GM18499 (cell line): ENCODE data around the gene ILDR2.
"Not testable (repeated sequence)": the region's sequence is repeated elsewhere in the genome, so short reads cannot be mapped to it uniquely, and the experiment has no call there.

Experiments used
- ATAC-seq: cut with Tn5 transposase; IDR thresholded peaks from one replicate; pipeline ENCODE4 v1.9.1; 2021; ENCODE audit warnings: moderate number of reproducible peaks; ENCODE audit not compliant: insufficient read depth, unreplicated experiment

ILDR2 gene

DNA sequence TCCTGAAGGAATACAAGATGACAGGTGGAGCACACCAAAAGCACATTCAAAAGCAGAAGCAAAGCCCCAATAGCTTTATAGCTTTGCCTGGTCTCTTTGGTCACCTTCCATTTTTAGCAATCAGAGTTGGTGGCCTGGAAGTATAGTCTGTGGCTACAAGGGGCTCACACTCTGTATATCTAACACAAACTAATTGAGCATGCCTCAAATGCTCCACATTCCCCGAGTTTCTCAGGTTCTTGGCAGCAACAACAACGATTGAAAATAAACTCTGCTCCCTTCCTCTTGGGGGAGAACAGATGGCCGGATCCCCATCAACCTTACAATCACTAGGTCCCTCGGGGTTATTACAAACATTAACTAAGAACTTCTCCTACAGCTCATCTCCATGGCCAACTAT, 74.4 kb downstream of the ILDR2 start:
- no peak for ATAC-seq

DNA sequence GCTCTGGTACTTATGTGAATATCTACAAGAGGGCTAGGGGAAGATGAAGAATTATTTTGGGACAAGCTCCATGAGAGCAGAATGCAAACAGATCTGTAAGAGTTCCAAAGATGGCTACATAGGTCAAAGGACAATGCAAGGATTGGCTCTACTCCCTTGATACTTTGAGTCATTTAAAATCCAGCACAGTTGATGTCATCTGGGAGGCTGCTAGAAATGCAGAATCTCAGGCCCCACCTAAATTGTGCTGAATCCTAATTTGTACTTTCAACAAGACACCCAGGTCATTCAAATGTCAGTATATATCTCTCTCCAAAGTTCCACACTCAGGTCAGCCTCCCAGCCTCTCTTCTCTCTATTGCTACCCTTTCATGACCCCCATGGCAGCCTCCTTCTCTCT, 75.6 kb downstream of the ILDR2 start:
- ATAC-seq, result no peak

DNA sequence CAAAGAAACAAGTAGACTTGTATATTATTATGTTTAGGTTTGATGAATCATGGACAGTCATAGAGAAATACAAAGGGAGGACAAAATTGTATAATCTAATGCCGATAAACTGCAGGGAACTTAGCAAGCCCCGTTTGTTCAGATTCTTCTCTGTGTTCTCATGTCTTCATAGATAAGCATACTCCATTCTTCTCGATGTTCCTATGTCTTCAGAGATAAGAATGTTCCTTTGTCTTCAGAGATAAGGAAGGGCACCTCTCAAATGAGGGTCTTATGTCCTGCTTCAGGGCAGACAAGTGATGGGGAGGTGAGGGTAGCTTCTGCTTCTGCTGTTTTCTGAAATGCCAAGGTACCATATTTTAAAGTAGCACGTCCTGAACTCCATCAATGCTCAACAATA, 79.6 kb downstream of the ILDR2 start:
- ATAC-seq, result no peak

DNA sequence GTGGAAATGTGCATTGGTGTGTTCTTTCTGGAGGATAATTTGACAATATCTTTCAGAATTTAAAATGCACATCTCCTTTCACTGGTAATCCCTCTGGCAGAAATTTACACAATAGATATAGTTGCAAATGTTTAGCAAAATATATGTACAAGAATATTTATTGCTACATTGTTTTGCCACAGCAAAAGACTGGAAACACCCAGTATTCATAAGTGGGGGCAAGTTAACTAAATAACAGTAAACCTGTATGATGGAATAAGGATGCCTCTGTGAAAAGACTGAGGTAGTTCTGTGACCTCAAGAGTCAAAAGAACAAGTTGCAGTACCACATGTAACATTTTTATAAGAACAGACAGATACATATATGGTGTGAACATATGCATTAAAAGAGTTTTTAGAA, 85.6 kb downstream of the ILDR2 start:
- ATAC-seq, result no peak

DNA sequence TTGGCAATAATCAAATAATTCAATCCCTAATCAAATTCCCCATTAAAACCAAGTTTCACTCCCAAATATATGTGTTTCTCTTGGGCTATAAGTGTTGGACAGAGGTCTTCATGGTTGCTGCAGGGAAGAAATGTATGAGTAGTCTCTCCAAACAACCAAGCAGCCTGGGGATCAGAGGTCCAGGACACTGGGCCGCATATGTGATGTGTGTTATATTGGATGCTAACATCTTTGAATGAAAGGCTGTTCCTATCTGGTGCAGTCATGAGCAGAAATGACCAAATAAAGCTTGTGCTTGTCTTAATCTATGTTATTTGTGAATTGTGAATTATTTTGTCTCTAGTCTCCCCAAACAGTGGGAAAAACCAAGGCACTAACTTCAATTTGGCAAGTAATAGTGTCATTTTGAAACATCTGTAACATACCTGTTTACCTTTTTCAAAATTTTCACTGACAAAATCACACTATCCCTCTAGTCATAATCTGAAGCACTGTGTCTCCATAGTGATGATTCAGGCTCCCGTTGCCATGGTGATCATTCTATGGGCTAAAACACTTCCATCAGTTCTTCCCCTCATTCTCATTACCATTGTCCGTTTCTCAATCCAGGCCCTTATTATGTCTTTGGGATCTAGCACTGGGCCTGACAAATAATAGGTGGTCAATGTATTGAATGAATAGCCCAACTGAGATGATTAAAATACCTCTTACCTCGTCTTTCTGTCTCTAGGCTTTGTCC, 86.8 kb downstream of the ILDR2 start:
- no peak for ATAC-seq

DNA sequence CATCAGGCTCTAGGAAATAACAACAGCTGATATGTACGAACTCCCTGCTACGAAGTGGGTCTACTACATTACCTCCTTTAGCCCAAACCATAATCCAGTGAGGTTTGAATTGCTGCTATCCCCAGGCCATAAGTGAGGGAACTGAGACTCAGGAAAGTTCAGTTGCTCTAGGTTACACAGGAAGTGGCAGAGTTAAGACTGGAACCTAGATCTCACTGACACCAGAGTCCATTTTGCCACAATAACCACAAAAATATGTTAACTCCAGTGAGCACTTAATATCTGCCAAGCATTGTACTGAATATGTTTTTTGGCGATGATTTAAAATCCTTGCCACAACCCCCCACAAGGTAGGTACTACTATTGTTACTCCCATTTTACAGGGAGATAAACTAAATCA, 90.4 kb downstream of the ILDR2 start:
- no peak for ATAC-seq

DNA sequence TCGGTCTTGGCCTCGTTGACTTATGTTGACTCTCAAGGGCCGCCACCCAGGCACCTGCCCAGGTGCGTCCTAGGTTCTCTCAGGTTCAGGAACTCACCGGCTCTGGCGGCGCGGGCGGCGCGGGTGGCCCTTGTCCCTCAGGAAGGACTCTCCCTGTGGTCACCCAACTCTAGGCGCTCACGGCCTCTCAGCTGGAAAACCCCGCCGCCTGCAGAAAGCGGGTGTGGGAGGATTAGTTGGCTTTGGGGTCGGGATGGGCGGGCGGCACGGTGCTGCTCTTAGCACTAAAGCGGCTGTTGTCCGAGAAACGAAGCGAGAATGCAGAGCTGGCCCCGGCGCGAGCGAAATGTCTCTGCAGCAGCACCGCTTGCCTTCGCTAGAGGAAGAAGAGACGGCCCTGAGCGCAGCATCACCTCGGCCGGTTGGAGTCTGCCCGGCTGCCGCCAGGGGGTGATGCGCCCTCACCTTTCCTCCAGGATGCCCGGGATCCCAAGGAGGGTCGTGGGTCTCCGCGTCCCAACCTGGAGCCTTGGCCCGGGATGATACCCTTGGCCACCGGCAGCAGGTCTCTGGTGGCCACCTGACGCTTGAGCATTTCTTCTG, 91.2 kb downstream of the ILDR2 start:
- ATAC-seq, result no peak

DNA sequence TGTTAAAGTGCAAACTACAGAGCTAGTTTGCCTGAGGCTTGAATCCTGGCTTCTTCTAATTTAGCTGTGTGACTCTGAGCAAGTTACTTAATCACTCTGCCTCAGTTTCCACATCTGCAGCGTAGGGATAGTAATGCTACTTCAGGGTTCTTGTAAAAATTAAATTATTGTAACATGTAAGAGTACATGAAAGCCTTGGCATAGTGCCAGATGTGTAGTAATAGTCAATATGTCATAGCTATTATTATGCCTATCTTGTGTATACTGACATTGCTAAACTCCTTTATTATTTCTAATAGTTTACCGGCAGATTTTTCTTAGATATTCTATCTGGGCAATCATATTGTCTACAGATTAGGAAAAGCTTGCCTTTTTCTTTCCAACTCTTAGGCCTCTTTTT, 92.4 kb downstream of the ILDR2 start:
- no peak for ATAC-seq

DNA sequence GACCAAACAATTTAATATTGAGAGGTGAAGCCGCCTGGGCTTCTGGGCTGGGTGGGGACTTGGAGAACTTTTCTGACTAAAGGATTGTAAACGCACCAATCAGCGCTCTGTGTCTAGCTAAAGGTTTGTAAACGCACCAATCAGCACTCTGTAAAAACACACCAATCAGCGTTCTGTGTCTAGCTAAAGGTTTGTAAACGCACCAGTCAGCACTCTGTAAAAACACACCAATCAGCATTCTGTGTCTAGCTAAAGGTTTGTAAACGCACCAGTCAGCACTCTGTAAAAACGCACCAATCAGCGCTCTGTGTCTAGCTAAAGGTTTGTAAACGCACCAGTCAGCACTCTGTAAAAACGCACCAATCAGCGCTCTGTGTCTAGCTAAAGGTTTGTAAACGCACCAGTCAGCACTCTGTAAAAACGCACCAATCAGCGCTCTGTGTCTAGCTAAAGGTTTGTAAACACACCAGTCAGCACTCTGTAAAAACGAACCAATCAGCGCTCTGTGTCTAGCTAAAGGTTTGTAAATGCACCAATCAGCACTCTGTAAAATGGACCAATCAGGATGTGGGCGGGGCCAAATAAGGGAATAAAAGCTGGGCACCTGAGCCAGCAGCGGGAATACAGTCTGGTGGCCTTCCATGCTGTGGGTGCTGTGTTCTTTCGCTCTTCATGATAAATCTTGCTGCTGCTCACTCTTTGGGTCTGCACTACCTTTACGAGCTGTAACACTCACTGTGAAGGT, 97.0 kb downstream of the ILDR2 start:
- ATAC-seq, result not testable (repeated sequence)

DNA sequence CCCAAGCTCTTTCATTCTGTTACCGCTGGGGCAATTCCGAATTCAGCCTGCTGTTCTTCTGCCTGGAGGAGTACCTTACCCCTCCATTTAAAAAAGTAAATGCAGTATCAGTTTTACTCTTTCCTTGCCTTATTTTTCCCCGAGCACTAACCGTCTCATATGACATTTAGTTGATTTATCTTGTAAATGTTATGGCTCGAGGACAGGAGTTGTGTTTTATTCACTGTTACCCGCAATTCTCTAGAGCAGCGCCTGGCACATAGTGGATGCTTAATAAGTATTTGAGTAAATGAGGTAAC, 98.9 kb downstream of the ILDR2 start:
- no peak for ATAC-seq

DNA sequence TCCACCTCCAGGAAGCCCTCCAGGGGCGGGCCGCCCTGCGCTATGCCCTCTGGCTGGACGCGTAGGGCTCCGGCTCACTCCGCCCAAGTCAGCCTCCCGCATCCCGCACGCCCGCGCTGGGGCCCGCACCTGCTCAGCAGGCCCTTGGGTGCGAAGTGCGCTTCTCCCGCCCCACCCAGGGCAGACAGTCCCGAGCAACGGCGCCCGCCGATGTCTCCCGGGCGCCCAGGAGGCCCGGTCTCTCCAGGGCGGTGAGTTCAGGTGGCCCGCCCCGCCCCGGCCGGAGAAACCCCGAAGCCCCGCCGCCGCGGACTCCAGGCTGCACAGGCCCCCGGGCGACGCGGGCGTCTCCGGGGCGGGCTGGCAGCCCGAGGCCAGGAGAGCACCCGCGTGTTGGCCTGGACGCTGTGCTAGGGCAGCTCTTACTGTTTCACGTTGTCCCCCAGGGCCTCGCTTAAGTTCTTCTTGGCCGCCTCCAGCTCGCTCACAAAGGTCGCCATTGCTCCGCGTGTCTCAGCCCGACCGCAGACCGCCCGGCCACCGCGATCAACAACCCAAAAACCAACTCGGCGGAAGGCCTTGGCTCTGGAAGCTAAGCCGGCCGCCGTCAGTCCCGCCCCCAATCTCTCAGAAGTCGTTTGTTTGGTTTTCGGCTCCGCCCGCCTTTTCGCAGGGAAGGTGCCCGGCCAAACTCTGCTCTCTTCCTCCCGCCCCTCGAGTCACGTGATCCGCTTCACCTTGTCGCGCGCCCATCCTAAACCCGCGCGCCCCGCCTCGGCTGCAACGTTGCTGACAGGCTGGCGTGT, 99.4 kb downstream of the ILDR2 start, which contains the start of gene TADA1:
TSS of gene TADA1 (minus strand) at position 531 of the 806 bp plus-strand sequence. CDS start at position 500, 31 bp downstream.
- peak; percentile 81 for ATAC-seq

DNA sequence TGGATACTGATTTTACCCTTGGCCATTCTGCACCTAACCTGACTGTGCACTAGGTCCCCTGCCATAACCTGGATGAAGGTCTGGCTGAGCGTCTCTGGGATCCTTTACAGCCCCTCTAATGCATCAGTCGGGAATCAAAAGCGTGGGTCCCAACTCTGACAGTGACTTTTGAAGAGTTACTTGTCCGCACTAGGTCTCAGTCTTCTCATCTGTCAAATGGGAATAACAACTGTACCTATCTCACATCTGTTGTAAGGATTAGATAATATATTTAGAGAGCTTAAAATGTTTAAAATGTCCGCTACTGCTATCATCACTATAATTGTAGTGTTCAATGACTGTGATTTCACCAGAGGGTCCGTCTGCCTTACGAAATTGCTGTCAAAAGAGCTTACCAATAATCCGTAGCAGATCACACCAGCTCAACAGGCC, 100.0 kb downstream of the ILDR2 start:
- ATAC-seq, result no peak

DNA sequence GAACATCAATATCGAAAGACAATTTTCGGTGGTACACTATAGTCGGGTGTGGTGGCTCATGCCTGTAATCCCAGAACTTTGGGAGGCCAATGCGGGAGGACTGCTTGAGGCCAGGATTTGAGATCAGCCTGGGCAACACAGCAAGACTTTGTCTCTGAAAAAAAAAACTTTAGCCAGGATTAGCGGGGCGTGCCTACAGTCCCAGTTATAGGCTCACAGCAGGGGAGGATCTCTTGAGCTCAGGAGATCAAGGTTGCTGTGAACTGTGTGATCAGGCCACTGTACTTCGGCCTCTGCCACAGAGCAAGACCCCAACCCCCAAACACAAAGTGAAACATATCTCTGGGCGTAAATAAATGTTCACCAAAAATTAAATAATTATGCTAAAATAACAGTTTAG, 100.9 kb downstream of the ILDR2 start:
- no peak for ATAC-seq

DNA sequence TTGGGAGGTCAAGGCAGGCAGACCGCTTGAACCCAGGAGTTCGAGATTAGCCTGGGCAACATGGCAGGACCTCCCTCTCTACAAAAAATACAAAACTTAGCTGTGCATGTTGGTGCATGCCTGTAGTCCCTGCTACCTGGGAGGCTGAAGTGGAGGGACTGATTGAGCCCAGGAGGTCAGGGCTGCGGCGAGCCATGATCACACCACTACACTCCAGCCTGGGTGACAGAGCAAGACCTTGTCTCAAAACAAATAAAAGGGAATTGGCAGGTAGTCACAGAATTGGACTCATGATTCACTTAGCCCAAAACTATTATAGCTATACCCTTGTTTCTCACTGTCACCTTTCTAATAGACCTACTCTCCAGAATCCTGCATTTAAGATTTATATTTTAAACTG, 104.8 kb downstream of the ILDR2 start:
- no peak for ATAC-seq

DNA sequence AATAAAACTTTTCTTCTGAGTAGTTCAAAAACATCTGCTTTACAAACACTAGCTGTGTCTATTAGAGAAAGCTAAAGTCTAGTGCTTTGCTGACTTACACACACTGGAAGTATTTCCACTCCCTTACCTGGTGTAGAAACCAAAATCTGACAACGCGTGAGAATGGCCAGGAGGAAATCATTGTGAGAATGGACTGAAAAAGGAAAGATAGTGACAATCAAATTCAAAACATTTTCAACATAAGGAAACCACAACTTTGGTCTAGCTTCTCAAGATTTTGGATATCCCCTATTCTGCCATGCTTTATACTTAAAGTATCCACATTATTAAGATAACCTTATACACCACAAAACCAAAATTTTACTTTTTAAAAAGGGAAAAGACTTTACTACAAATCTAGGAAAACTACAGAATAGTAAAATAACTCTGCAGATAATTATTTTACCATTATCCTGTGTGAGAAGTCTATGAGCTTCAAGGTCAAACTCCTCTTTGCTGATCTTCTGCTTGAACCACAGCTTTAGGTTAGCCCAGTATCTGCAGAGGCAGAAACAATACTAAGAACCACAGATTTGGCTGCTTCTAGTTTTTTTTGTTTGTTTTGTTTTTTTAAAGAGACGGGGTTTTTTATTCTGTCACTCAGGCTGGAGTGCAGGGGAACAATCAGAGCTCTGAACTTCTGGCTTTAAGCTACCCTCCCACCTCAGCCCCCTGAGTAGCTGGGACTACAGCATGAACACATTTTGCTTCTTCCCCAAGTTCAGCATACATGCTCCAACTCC, 105.8 kb downstream of the ILDR2 start:
- no peak for ATAC-seq

DNA sequence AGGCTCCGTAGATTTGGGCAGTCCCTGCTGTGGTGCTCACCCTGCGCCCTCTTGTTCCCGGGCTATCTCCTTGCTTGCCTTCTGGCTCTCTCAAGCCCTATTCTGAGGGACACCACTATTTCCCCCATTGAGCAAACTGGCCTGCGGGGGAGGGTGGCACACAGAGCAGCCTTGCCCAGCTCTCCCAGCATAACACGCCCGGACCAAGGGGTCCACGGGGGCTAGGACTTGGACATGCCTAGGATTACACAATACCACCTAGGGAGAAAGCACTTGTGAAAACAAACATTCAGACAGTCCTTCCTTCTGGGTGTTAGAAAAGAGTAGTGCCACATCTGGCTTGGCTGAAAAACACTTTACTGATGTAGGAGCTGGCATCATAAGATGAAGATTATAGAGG, 106.7 kb downstream of the ILDR2 start:
- ATAC-seq, result no peak

DNA sequence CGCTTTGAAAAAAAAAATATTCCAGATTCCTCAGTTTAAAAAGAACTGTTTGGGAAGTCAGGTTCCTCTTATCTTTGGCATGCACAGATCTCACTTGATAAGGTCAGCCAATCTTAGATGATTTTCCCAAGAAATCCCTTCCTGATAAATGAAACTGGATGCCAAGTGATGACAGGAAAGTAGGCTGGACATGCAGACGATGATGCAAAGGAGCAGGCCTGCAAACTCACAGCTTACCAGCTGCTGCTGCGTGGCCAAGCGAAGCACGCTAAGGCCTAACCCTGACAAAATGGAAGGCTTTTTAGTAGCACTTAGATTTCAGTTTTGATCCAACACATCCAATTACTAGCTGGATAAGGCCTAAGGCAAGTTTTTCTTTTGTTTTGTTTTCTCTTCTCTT, 109.4 kb downstream of the ILDR2 start:
- ATAC-seq, result no peak

DNA sequence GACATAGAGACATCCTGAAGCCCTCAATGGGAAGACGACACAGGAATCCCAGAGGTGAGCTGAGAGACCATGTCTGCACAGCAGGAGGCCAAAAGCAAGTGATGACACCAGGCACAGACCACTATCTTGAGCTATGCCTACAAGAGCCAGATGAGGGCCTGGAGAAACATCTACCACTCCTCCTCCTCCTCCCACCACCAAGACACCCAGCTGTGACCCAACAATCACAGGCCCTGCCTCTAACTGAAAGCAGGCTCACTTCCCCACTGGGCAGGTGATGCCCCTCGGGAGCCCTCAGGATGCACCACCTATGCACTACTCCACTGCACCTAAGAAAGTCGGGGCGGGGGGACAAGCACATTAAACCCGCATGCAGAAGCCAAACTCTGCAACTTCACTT, 115.7 kb downstream of the ILDR2 start:
- ATAC-seq, result no peak

DNA sequence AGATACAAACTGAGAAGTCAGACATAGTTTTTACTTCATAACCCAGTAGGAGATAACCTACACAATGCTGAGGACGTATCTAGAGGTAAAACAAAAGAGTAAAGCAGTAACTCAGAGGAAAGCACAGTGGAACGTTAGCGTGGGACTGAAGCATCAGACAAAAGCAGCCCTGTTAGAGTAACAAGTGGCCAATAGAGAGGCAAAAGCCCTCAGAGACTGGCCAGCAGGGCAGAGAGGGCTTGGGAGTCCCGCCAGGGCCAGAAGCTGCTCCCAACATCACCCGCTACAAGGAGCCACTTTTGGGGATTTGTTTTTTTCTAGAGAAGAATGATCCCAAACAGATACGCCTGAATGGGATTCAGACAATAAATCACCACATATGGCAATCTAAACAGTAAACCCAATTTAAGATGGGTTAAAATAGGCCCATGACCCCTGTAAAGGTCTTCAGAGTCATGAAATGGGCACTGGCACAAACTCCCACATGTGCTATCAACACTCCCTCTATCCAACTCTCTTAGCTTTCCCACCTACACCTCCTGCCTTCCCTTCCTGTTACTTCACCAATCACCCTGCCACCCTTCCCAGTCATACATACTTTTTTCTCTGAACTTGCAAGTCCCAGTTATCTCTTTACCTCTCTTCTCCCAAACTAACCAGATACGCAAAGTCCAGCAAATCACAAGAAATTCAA, 116.5 kb downstream of the ILDR2 start:
- no peak for ATAC-seq
